ENCODE results near the gene FFAR3.
A peak's percentile ranks its signal among the peaks of the same experiment; 100 is the strongest.
"Not testable (repeated sequence)": the region's sequence is repeated elsewhere in the genome, so short reads cannot be mapped to it uniquely, and the experiment has no call there.

Gene FFAR3

GRCh38 chr19:35351411-35352176 is 6.7 kb upstream of the FFAR3 start:
- no peak for DNase-seq

GRCh38 chr19:35352177-35352447 is 6.1 kb upstream of the FFAR3 start:
- no peak for DNase-seq

- DNase-seq = peak; percentile 75 to 76
Measured at GRCh38 chr19:35352448-35353304, 5.6 kb upstream of the FFAR3 start.

GRCh38 chr19:35353635-35354034 is 4.6 kb upstream of the FFAR3 start:
- peak in 1 of 2 donors; percentile 30 for DNase-seq

- DNase-seq = no peak
Measured at GRCh38 chr19:35354898-35355297, 3.4 kb upstream of the FFAR3 start.

- DNase-seq = no peak
Measured at GRCh38 chr19:35355791-35356460, 2.3 kb upstream of the FFAR3 start.

- not testable (repeated sequence) for DNase-seq
Measured at GRCh38 chr19:35358834-35359233, 574 bp downstream of the FFAR3 start.

GRCh38 chr19:35359395-35359794 is 1.1 kb downstream of the FFAR3 start:
- not testable (repeated sequence) for DNase-seq

GRCh38 chr19:35360081-35360480 is 1.8 kb downstream of the FFAR3 start:
- DNase-seq = not testable (repeated sequence)

- DNase-seq = no peak
Measured at GRCh38 chr19:35360880-35361420, 2.7 kb downstream of the FFAR3 start.

GRCh38 chr19:35362261-35363000 is 4.2 kb downstream of the FFAR3 start:
- DNase-seq = no peak

- DNase-seq = no peak
Measured at GRCh38 chr19:35363001-35363590, 4.8 kb downstream of the FFAR3 start.

GRCh38 chr19:35363711-35364425 is 5.6 kb downstream of the FFAR3 start:
- DNase-seq = no peak

GRCh38 chr19:35365303-35365702 is 7.0 kb downstream of the FFAR3 start:
- DNase-seq = no peak

- no peak for DNase-seq
Measured at GRCh38 chr19:35368378-35368777, 10.1 kb downstream of the FFAR3 start.

GRCh38 chr19:35369522-35369921 is 11.3 kb downstream of the FFAR3 start:
- DNase-seq = no peak

- no peak for DNase-seq
Measured at GRCh38 chr19:35370722-35371121, 12.5 kb downstream of the FFAR3 start, which contains the start of gene GPR42. Gene GPR42 (plus strand): TSS chr19:35371068. CDS start chr19:35371360, 292 bp downstream.

- no peak for DNase-seq
Measured at GRCh38 chr19:35373492-35373891, 15.2 kb downstream of the FFAR3 start.

- not testable (repeated sequence) for DNase-seq
Measured at GRCh38 chr19:35374031-35374430, 15.8 kb downstream of the FFAR3 start.

- DNase-seq = no peak
Measured at GRCh38 chr19:35375505-35376307, 17.4 kb downstream of the FFAR3 start.

- no peak for DNase-seq
Measured at GRCh38 chr19:35377656-35378055, 19.4 kb downstream of the FFAR3 start.

Measured in CD4-positive, alpha-beta T cell treated with Interleukin-1 beta for 1 hour (primary cell).